ENCODE results near the gene TGM1. TPM values are rescaled to one million over a fixed set of nuclear protein-coding genes. Genes with fewer than 3 reads are reported as not detected.

TGM1 gene
- total and polyA plus RNA-seq, 2 donors (not counting 1 experiment from before 2014, with no cell fraction given): 0.83 to 1.4 TPM

- H4K20me1 ChIP-seq (ENCODE audit: control insufficient read depth, extremely low read depth, insufficient read depth, low read length): no peaks in the 10 kb centered on the region
- H3K79me2 ChIP-seq (ENCODE audit: control insufficient read depth, insufficient read depth, low read length): no peaks in the 10 kb centered on the region
- H3K27me3 ChIP-seq (ENCODE audit: control insufficient read depth, insufficient read depth, low read length): no peaks in the 10 kb centered on the region
- no peak overlapping the region for H3K4me2 ChIP-seq (ENCODE audit: extremely low read depth, insufficient read depth, low read length)
- H3K4me3 ChIP-seq (replicated peaks in 1 of 4; ENCODE audit: control extremely low read depth in 1 of 4, insufficient read depth in 1 of 4, low read depth in 3 of 4, low read length in 4 of 4): no peak overlapping the region
- H3K36me3 ChIP-seq (ENCODE audit: control insufficient read depth, insufficient read depth, low read length): peaks cover 3% of the 10 kb centered on the region
- TF ChIP-seq EZH2 (IDR thresholded peaks at IDR 0.05; ENCODE audit: low read length, missing control alignments) (no peak), CTCF (conservative IDR thresholded peaks at IDR 0.05 in 1 of 2, IDR thresholded peaks at IDR 0.05 in 1 of 2; ENCODE audit: low read depth in 1 of 2, low read length in 2 of 2) (no peak)
- no peak overlapping the region for H3K27ac ChIP-seq (ENCODE audit: insufficient read depth, low read length)
- H3K9ac ChIP-seq (ENCODE audit: insufficient read depth, low read length): no peak overlapping the region
- no peak for DNase-seq (ENCODE audit: low read depth in 2 of 2)
- H3K9me3 ChIP-seq (ENCODE audit: control insufficient read depth, insufficient read depth, low read depth, low read length): no peaks in the 10 kb centered on the region
- no peaks in the 10 kb centered on the region for H3K4me1 ChIP-seq (ENCODE audit: control insufficient read depth, extremely low read depth, insufficient read depth, low read length)
- H2AFZ ChIP-seq (ENCODE audit: low read length): no peak overlapping the region
These were observed 1.6 kb downstream of the TGM1 start for GRCh38 chr14:24261256-24261968.

GRCh38 chr14:24260780-24261157, 2.2 kb downstream of the TGM1 start:
- Histone ChIP-seq H3K4me2 (ENCODE audit: extremely low read depth, insufficient read depth, low read length) (no peak overlapping the region), H3K27me3 (ENCODE audit: control insufficient read depth, insufficient read depth, low read length) (no peaks in the 10 kb centered on the region)

More at GRCh38 chr14:24260780-24261157, 2.2 kb downstream of the TGM1 start:
- TF ChIP-seq EZH2 (IDR thresholded peaks at IDR 0.05; ENCODE audit: low read length, missing control alignments) (no peak), CTCF (conservative IDR thresholded peaks at IDR 0.05 in 1 of 2, IDR thresholded peaks at IDR 0.05 in 1 of 2; ENCODE audit: low read depth in 1 of 2, low read length in 2 of 2) (no peak)
- Histone ChIP-seq H3K9ac (ENCODE audit: insufficient read depth, low read length) (no peak overlapping the region), H3K4me3 (replicated peaks in 1 of 4; ENCODE audit: control extremely low read depth in 1 of 4, insufficient read depth in 1 of 4, low read depth in 3 of 4, low read length in 4 of 4) (no peak overlapping the region), H3K27ac (ENCODE audit: insufficient read depth, low read length) (no peak overlapping the region), H2AFZ (ENCODE audit: low read length) (no peak overlapping the region), H3K4me1 (ENCODE audit: control insufficient read depth, extremely low read depth, insufficient read depth, low read length) (no peaks in the 10 kb centered on the region), H3K36me3 (ENCODE audit: control insufficient read depth, insufficient read depth, low read length) (no peaks in the 10 kb centered on the region), H3K79me2 (ENCODE audit: control insufficient read depth, insufficient read depth, low read length) (no peaks in the 10 kb centered on the region), H3K9me3 (ENCODE audit: control insufficient read depth, insufficient read depth, low read depth, low read length) (no peaks in the 10 kb centered on the region), H4K20me1 (ENCODE audit: control insufficient read depth, extremely low read depth, insufficient read depth, low read length) (no peaks in the 10 kb centered on the region)
- no peak for DNase-seq (ENCODE audit: low read depth in 2 of 2)
